NCI-H2196 (cell line): ENCODE results near the gene ZBBX.
"Not testable (repeated sequence)": the region's sequence is repeated elsewhere in the genome, so short reads cannot be mapped to it uniquely, and the experiment has no call there.

Experiments
- DNase-seq: peaks from one replicate; lab custom pipeline; 2025; ENCODE audit not compliant: unreplicated experiment; lab: John Stamatoyannopoulos, UW

ZBBX gene

GRCh38 chr3:167380004-167380689, at the start of gene ZBBX:
ZBBX (minus strand) TSS chr3:167380297; CDS start chr3:167372901, 7,396 bp downstream.
- DNase-seq = peak; percentile 95

- not testable (repeated sequence) for DNase-seq
These were observed 46.9 kb upstream of the ZBBX start for GRCh38 chr3:167426962-167427361.

- DNase-seq = not testable (repeated sequence)
These were observed 42.3 kb upstream of the ZBBX start for GRCh38 chr3:167422396-167422795.

- no peak for DNase-seq
These were observed 29.5 kb upstream of the ZBBX start for GRCh38 chr3:167409611-167410010.

GRCh38 chr3:167406876-167407492, 26.9 kb upstream of the ZBBX start:
- peak; percentile 78 for DNase-seq

GRCh38 chr3:167397826-167398225, 17.7 kb upstream of the ZBBX start:
- DNase-seq = no peak

GRCh38 chr3:167396075-167396474, 16.0 kb upstream of the ZBBX start:
- DNase-seq = no peak

GRCh38 chr3:167394003-167394402, 13.9 kb upstream of the ZBBX start:
- no peak for DNase-seq

- no peak for DNase-seq
These were observed 2.1 kb upstream of the ZBBX start for GRCh38 chr3:167382155-167382554.

- DNase-seq = no peak
These were observed 4.6 kb downstream of the ZBBX start for GRCh38 chr3:167375478-167375877.

GRCh38 chr3:167372138-167372537, 8.0 kb downstream of the ZBBX start:
- no peak for DNase-seq

GRCh38 chr3:167361948-167362347, 18.1 kb downstream of the ZBBX start:
- no peak for DNase-seq

- DNase-seq = no peak
These were observed 18.8 kb downstream of the ZBBX start for GRCh38 chr3:167361306-167361705.

- no peak for DNase-seq
These were observed 24.7 kb downstream of the ZBBX start for GRCh38 chr3:167355446-167355845.

- no peak for DNase-seq
These were observed 25.3 kb downstream of the ZBBX start for GRCh38 chr3:167354751-167355150.

- peak; percentile 33 for DNase-seq
These were observed 29.7 kb downstream of the ZBBX start for GRCh38 chr3:167350245-167350862.

- no peak for DNase-seq
These were observed 33.9 kb downstream of the ZBBX start for GRCh38 chr3:167346171-167346570.

GRCh38 chr3:167330993-167331785, 48.9 kb downstream of the ZBBX start:
- DNase-seq = no peak

- DNase-seq = no peak
These were observed 56.5 kb downstream of the ZBBX start for GRCh38 chr3:167323572-167323971.

- DNase-seq = no peak
These were observed 61.0 kb downstream of the ZBBX start for GRCh38 chr3:167318996-167319615.

GRCh38 chr3:167318306-167318705, 61.8 kb downstream of the ZBBX start:
- DNase-seq = no peak
